ENCODE measurements around the gene TMEM229B.

DNA sequence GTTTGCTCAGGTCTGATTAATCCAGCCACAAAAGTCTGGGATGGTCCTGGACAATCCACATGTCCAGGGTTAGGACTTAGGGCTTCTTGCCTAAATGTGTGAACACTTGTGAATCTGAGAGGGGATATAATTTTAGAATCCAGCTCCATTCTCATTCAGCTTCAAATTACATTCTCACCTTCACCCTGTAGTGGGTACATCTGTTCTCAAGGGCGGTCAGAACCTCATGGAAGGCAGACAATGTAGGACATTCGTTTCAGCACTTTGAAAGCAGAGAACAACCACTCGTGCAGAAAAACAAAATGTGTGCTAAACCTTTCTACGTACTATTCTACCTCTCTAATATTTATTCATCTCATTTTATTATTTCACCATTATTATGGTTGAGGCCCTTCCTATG, 1.2 kb downstream of the TMEM229B start:
- TF ChIP-seq, protein P1, sequence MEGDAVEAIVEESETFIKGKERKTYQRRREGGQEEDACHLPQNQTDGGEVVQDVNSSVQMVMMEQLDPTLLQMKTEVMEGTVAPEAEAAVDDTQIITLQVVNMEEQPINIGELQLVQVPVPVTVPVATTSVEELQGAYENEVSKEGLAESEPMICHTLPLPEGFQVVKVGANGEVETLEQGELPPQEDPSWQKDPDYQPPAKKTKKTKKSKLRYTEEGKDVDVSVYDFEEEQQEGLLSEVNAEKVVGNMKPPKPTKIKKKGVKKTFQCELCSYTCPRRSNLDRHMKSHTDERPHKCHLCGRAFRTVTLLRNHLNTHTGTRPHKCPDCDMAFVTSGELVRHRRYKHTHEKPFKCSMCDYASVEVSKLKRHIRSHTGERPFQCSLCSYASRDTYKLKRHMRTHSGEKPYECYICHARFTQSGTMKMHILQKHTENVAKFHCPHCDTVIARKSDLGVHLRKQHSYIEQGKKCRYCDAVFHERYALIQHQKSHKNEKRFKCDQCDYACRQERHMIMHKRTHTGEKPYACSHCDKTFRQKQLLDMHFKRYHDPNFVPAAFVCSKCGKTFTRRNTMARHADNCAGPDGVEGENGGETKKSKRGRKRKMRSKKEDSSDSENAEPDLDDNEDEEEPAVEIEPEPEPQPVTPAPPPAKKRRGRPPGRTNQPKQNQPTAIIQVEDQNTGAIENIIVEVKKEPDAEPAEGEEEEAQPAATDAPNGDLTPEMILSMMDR (conservative IDR thresholded peaks at IDR 0.05; ENCODE audit: low read length): no peak
- TF ChIP-seq EZH2phosphoT487 (IDR thresholded peaks at IDR 0.05; ENCODE audit: borderline replicate concordance): no peak

All from Loucy (cell line).